GM19324 (cell line): ENCODE results near the gene IL2RG.

Experiments used
- ATAC-seq: cut with Tn5 transposase; IDR thresholded peaks from one replicate; pipeline ENCODE4 v1.9.1; 2021; ENCODE audit warnings: mild to moderate bottlenecking, moderate library complexity; ENCODE audit not compliant: unreplicated experiment, low FRiP score

Gene IL2RG

DNA sequence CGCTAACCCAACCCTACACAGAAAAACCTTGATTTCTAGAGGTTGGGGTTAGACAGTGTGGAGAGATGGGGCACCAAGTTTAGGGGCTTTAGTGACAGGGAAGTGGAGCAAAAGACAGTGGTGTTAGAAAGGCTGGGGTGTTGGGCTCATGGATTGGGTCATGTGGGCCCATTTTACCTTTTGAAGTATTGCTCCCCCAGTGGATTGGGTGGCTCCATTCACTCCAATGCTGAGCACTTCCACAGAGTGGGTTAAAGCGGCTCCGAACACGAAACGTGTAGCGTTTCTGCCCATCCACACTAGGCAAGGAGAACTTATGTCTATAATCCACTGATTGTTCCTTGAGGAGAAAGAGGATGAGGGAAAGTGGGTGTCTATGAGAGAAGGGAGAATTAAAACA is 2.3 kb downstream of the IL2RG start:
- ATAC-seq, result no peak

- no peak for ATAC-seq
These were observed 3.5 kb downstream of the IL2RG start for GRCh38 chrX:71107762-71108360.

GRCh38 chrX:71107245-71107644 is 4.1 kb downstream of the IL2RG start:
- no peak for ATAC-seq

DNA sequence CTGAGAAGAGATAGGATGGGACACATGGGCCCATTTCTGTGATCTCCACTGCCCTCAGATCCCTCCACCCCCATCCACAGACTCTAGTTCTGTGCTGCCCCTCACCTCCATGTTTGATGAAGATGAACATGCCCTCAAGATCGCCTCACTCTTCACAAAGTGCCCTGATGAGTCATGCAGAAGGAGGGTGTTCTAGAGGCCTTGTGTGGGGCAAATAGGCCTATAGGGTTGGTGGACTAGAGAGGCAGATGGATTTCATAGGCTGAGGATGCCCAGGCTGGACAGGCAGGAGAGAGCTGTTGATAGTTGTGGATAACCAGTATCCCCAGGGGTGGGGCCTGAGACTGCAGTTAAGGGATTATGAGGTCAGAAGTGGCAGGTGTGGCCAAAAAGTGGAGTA is 5.0 kb downstream of the IL2RG start, which contains the start of gene CXorf65:
Gene CXorf65 (minus strand): TSS at position 314 of the 400 bp plus-strand sequence. CDS start 184 bp downstream, at position 130.
- no peak for ATAC-seq

DNA sequence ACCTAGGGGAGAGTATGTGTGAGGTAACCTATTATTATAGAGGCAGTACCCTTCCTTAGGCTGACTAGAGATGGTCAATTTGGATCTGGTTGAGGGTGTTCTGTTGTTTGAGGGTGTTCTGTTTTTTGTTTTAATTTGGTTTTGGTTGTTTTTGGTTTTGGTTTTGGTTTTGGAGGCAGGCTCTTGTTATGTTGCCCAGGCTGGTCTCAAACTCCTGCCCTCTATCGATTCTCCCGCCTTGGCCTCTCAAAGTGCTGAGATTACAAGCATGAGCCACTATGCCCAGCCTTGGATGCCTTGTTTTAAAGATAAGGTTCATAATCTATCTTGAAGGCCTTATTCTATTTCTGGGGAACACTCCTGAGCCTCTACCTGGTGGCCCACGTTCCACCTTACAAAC is 5.7 kb downstream of the IL2RG start:
- ATAC-seq, result no peak

DNA sequence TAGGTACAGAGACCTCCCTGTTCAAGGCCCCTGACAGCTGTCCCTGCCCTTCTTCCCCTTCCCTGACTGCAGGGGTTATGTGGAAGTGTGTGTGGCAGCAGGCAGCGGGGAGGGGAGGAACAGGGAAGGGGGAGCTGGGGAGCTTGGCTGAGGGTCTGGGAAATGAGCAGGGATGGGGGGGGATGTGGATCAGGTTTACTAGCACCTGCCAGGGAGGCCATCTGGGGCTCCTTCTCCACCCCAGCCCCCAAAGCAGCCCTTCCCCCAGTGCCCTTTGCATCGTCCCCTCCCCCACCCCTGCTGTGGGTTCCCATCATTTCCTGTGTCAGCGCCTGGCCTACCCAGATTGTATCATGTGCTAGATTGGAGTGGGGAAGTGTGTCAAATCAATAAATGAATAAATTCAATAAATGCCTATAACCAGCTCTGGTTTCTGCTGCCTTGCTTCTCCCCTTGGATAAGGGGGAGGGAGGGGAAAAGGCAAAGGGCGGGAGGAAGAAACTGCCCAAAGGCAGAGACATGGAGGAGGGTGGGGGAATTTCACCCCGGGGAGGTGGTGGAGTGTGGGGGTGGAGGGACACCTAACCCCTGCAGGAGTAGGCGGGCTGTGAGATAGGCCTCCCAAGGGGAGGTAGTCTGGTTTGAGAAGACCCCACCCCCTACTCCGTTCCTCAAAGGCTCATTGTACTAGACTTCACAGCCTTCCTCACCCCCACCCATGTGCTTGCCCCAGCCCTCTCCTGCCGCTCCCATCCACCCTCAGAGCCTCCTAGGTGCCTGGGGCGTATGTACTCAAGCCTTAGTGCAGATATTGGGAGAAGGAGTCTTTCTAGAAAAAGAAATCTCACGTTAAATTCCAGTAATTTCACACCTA is 8.0 kb downstream of the IL2RG start:
- ATAC-seq, result no peak

DNA sequence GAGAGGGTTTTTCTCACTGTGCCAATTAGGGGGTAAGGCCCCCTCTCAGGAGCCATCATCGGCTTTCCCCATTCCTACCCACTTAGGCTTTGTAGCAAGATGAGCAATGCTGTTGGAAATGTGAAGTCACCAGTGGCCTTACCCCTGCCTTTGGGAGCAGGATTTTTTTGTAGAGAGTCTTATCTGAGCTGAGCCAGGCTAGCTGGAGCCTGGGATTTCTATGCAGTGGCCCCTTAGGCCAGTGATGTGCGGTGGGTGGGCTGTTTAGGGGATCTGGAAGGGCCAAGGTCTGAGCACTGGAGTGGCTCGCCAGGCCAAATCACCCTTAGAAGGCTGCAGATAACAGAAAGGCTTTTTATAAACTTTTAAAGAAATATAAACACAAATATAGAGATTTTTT is 9.1 kb downstream of the IL2RG start:
- ATAC-seq, result no peak

DNA sequence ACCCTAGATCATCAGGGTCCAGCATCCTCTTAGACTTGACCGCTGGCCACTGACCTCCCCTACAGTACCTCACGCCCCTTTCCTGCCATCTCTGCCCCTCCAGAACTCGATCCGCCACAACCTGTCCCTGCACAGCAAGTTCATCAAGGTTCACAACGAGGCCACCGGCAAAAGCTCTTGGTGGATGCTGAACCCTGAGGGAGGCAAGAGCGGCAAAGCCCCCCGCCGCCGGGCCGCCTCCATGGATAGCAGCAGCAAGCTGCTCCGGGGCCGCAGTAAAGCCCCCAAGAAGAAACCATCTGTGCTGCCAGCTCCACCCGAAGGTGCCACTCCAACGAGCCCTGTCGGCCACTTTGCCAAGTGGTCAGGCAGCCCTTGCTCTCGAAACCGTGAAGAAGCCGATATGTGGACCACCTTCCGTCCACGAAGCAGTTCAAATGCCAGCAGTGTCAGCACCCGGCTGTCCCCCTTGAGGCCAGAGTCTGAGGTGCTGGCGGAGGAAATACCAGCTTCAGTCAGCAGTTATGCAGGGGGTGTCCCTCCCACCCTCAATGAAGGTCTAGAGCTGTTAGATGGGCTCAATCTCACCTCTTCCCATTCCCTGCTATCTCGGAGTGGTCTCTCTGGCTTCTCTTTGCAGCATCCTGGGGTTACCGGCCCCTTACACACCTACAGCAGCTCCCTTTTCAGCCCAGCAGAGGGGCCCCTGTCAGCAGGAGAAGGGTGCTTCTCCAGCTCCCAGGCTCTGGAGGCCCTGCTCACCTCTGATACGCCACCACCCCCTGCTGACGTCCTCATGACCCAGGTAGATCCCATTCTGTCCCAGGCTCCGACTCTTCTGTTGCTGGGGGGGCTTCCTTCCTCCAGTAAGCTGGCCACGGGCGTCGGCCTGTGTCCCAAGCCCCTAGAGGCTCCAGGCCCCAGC is 10.5 kb downstream of the IL2RG start:
- no peak for ATAC-seq

GRCh38 chrX:71099736-71100135 is 11.6 kb downstream of the IL2RG start:
- ATAC-seq, result no peak

GRCh38 chrX:71098951-71099506 is 12.3 kb downstream of the IL2RG start:
- ATAC-seq, result no peak

GRCh38 chrX:71098302-71098701 is 13.1 kb downstream of the IL2RG start:
- no peak for ATAC-seq

DNA sequence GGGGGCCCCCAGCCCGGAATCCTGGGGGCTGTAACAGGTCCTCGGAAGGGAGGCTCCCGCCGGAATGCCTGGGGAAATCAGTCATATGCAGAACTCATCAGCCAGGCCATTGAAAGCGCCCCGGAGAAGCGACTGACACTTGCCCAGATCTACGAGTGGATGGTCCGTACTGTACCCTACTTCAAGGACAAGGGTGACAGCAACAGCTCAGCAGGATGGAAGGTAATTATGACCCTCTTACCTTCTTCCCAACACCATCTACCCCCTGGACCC is 14.7 kb downstream of the IL2RG start:
- no peak for ATAC-seq

DNA sequence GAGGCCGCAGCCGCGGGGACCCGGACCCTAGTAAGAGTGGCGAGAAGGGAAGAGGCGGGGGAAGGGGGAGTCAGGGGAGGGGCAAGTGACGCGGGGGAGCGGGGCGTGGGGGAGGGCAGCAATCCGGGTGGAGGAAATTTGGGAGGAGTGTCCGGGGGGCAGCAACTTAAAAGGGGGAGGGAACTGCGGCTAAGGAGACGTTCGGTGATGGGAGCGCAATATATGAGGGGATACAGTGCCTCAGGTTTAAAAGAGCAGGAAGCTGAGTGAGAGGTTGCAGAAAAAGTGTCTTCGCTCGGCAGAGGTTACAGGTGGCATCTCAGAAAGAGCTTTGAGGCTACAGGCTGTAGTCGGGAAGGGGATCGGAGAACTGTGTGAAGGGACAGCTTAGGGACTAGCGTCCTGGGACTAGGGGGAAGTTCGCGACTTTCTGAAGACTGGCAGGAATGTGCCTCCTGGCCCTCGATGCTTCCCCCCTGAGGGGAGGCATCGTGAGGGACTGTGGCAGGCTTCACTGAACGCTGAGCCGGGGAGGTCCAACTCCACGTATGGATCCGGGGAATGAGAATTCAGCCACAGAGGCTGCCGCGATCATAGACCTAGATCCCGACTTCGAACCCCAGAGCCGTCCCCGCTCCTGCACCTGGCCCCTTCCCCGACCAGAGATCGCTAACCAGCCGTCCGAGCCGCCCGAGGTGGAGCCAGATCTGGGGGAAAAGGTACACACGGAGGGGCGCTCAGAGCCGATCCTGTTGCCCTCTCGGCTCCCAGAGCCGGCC is 15.2 kb downstream of the IL2RG start:
- ATAC-seq, result peak; percentile 19

- peak; percentile 82 for ATAC-seq
These were observed 15.8 kb downstream of the IL2RG start, which contains the start of gene FOXO4 for GRCh38 chrX:71095555-71095980. Gene FOXO4 (plus strand): TSS chrX:71095851. CDS start chrX:71096529, 678 bp downstream.

GRCh38 chrX:71095033-71095432 is 16.3 kb downstream of the IL2RG start:
- ATAC-seq, result no peak

DNA sequence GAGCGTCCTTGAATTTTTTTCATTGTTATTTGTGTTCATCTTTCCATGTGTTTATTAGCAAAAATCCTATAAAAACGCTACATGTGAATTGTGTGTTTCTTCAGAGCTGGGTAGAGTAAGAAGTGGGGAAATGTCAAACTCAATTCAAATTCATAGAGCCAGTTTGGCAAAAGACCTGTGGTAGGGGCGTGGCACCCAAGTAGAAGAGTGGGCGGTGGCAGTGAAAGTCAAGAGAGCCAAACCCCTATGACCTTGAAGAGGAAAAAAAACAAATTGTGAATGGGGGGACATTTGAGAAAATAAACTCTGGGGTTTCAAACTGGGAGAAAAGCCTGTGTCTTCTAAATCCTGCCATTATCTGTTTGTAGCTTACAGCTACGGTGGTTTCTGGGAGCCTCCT is 20.1 kb downstream of the IL2RG start:
- no peak for ATAC-seq

DNA sequence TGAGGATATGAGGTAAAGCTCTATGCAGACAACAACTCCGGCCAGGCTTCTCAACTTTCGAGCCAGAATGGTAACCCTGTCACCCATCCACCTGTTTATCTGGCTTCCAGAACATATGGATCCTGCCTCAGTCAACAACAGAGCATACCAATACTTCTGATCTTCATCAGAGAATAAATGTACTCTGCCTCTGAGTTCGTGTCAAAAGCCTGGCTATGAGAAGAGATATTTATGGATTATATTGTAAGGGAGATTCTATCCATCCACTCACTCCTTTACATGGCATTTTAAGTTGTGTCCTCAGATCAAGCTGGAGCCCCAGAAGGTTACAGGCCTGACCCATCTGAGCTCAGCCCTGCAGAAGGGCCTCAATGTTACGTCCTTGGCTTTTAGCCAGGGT is 25.5 kb downstream of the IL2RG start:
- no peak for ATAC-seq

DNA sequence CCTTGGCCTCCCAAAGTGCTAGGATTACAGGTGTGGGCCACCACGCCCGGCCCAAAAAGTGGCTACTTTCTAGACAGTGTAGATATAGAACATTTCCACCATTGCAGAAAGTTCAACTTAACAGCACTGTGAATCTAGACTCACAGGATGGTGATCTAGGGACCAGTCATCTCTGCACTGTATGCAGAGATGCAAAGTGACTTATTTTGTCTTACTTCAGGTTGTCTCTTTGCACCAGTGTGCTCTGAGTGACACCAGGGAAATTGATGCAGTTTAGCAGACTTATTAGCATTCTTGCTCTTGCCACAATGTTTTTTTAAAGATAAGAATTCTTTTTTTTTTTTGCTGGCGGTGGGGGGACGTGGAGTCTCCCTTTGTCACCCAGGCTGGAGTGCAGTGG is 28.6 kb downstream of the IL2RG start:
- ATAC-seq, result no peak

- no peak for ATAC-seq
These were observed 29.2 kb downstream of the IL2RG start for GRCh38 chrX:71082124-71082647.
